Measurements from ENCODE around the gene TAC4. TPM values are rescaled to one million over a fixed set of nuclear protein-coding genes. Genes with fewer than 3 reads are reported as not detected.

TAC4 gene, protein sequence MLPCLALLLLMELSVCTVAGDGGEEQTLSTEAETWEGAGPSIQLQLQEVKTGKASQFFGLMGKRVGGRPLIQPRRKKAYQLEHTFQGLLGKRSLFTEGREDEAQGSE
- not detected in 2 replicates for total RNA-seq (2012; rRNA removed)

- no peak within 1 kb of the TSS for H3K4me3 ChIP-seq (ENCODE audit: low read length)
- H3K27me3 ChIP-seq (ENCODE audit: control insufficient read depth, insufficient read depth, low read length) = peaks cover 3% of the 10 kb centered on the region
- no peaks in the 10 kb centered on the region for H3K36me3 ChIP-seq (ENCODE audit: insufficient read depth, low read length)
- H3K4me2 ChIP-seq (ENCODE audit: low read length) = no peak within 1 kb of the TSS
- H3K9ac ChIP-seq (ENCODE audit: low read depth, low read length) = no peak within 1 kb of the TSS
- H3K4me1 ChIP-seq (ENCODE audit: control insufficient read depth, insufficient read depth, low read length) = peaks cover 16% of the 10 kb centered on the region
- no peaks in the 10 kb centered on the region for H3K9me3 ChIP-seq (replicated peaks; ENCODE audit: low read length)
These were observed at the start of gene TAC4 for GRCh38 chr17:49848019-49848473. TSS of gene TAC4 (minus strand) at chr17:49848069. CDS start at chr17:49848017, 52 bp downstream.

DNA sequence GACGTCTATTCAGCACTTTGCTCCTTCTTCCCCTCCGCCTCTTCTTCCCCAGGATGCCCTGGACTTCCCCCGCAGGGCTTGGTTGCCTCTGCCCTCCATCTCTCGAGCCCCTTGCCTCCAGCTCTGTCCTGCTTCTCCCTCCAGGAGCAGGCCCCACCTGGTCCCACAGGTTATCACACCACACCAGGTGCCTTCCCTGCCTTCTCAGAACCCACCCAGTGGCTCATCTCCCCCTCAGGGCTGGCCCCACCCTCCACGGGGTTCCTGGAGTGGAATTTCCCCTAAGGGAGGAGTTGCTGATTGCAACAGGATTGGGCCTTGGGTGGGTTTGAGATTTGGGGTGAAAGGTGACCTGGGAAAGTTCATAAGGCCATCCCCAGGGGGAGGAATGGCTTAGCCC, 49.0 kb upstream of the TAC4 start:
- Histone ChIP-seq H3K4me3 (ENCODE audit: low read length) (no peak overlapping the region), H3K4me2 (ENCODE audit: low read length) (no peak overlapping the region), H3K27me3 (ENCODE audit: control insufficient read depth, insufficient read depth, low read length) (peaks cover 75% of the 10 kb centered on the region), H3K36me3 (ENCODE audit: insufficient read depth, low read length) (no peaks in the 10 kb centered on the region), H3K9me3 (replicated peaks; ENCODE audit: low read length) (no peaks in the 10 kb centered on the region), H3K9ac (ENCODE audit: low read depth, low read length) (no peak overlapping the region), H3K4me1 (ENCODE audit: control insufficient read depth, insufficient read depth, low read length) (no peaks in the 10 kb centered on the region)

DNA sequence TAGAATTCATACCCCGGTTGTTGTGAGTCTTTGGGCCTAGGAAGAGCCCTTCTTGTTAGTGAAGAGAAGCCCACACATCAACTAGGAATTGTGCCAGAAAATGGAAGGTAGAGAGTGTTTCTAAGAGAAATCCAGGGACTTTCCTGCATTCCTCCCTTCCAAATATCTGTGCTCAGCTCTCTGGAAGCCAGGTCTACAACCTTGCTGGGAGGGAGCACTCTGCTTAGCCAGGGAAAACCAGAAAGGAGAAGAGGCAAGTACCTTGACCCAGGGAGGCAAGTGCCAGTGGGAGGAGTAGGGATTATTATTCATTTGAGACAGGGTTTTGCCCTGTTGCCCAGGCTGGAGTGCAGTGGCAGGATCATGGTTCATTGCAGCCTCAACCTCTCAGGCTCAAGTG, 48.4 kb upstream of the TAC4 start:
- Histone ChIP-seq H3K36me3 (ENCODE audit: insufficient read depth, low read length) (no peaks in the 10 kb centered on the region), H3K27me3 (ENCODE audit: control insufficient read depth, insufficient read depth, low read length) (peaks cover 75% of the 10 kb centered on the region), H3K9ac (ENCODE audit: low read depth, low read length) (no peak overlapping the region), H3K9me3 (replicated peaks; ENCODE audit: low read length) (no peaks in the 10 kb centered on the region), H3K4me1 (ENCODE audit: control insufficient read depth, insufficient read depth, low read length) (no peaks in the 10 kb centered on the region), H3K4me3 (ENCODE audit: low read length) (no peak overlapping the region), H3K4me2 (ENCODE audit: low read length) (no peak overlapping the region)

- no peaks in the 10 kb centered on the region for H3K36me3 ChIP-seq (ENCODE audit: insufficient read depth, low read length)
- H3K27me3 ChIP-seq (ENCODE audit: control insufficient read depth, insufficient read depth, low read length) = peaks cover 78% of the 10 kb centered on the region
These were observed 47.9 kb upstream of the TAC4 start for GRCh38 chr17:49895812-49896211.

GRCh38 chr17:49894761-49895160, 46.9 kb upstream of the TAC4 start:
- H3K9me3 ChIP-seq (replicated peaks; ENCODE audit: low read length) = no peaks in the 10 kb centered on the region
- H3K4me1 ChIP-seq (ENCODE audit: control insufficient read depth, insufficient read depth, low read length) = no peaks in the 10 kb centered on the region
- peaks cover 77% of the 10 kb centered on the region for H3K27me3 ChIP-seq (ENCODE audit: control insufficient read depth, insufficient read depth, low read length)
- no peaks in the 10 kb centered on the region for H3K36me3 ChIP-seq (ENCODE audit: insufficient read depth, low read length)
- no peak overlapping the region for H3K4me3 ChIP-seq (ENCODE audit: low read length)
- no peak overlapping the region for H3K4me2 ChIP-seq (ENCODE audit: low read length)
- H3K9ac ChIP-seq (ENCODE audit: low read depth, low read length) = no peak overlapping the region

More at GRCh38 chr17:49895812-49896211, 47.9 kb upstream of the TAC4 start:
- H3K4me2 ChIP-seq (ENCODE audit: low read length) = no peak overlapping the region
- H3K4me1 ChIP-seq (ENCODE audit: control insufficient read depth, insufficient read depth, low read length) = no peaks in the 10 kb centered on the region
- no peak overlapping the region for H3K4me3 ChIP-seq (ENCODE audit: low read length)
- H3K9me3 ChIP-seq (replicated peaks; ENCODE audit: low read length) = no peaks in the 10 kb centered on the region
- H3K9ac ChIP-seq (ENCODE audit: low read depth, low read length) = no peak overlapping the region

GRCh38 chr17:49891694-49892389, 44.0 kb upstream of the TAC4 start:
- Histone ChIP-seq H3K27me3 (ENCODE audit: control insufficient read depth, insufficient read depth, low read length) (peaks cover 74% of the 10 kb centered on the region), H3K9ac (ENCODE audit: low read depth, low read length) (no peak overlapping the region), H3K4me1 (ENCODE audit: control insufficient read depth, insufficient read depth, low read length) (no peaks in the 10 kb centered on the region), H3K9me3 (replicated peaks; ENCODE audit: low read length) (no peaks in the 10 kb centered on the region), H3K36me3 (ENCODE audit: insufficient read depth, low read length) (no peaks in the 10 kb centered on the region), H3K4me2 (ENCODE audit: low read length) (no peak overlapping the region), H3K4me3 (ENCODE audit: low read length) (no peak overlapping the region)

DNA sequence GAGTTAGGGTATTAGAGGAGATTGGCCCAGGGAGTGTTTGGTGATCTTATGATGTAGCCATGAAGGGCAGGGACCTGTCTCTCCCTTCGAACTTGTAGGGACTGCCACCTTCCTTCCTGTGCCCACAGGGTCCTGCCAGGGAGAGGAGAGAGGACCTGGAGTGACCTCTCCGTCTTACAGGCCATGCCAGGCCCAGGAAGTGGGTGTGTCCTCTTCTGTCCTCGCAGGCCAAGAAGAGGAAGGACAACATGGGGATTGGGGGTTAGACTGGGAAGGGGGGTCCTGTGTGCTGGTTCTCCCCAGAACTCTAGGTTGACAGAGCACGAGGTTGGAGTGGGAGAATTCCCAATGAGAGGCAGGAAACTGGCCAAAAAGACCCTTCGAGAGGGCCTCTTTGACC, 43.4 kb upstream of the TAC4 start:
- Histone ChIP-seq H3K4me2 (ENCODE audit: low read length) (no peak overlapping the region), H3K9me3 (replicated peaks; ENCODE audit: low read length) (no peaks in the 10 kb centered on the region), H3K36me3 (ENCODE audit: insufficient read depth, low read length) (no peaks in the 10 kb centered on the region), H3K27me3 (ENCODE audit: control insufficient read depth, insufficient read depth, low read length) (peaks cover 71% of the 10 kb centered on the region), H3K9ac (ENCODE audit: low read depth, low read length) (no peak overlapping the region), H3K4me3 (ENCODE audit: low read length) (no peak overlapping the region), H3K4me1 (ENCODE audit: control insufficient read depth, insufficient read depth, low read length) (no peaks in the 10 kb centered on the region)

DNA sequence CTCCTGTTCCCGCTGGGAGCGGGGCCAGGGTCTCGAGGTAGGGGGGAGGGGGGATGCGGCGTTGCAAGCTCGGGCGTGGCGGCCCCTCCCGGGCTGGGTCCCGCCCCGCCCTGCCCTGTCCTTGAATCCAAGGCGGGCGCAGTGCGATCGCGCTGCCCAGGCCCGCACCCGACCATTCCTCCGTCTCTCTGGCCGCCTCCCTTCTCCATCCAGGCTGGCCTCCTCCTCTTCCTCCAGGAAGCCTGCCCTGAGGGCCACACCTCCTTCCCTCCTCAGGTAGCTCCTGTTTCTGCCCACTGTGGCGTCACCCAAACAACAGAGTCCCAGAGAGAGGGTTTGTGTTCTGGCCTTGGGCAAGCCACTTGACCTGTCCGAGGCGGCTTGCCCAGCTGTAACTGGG, 43.0 kb upstream of the TAC4 start:
- Histone ChIP-seq H3K36me3 (ENCODE audit: insufficient read depth, low read length) (no peaks in the 10 kb centered on the region), H3K9ac (ENCODE audit: low read depth, low read length) (no peak overlapping the region), H3K4me3 (ENCODE audit: low read length) (no peak overlapping the region), H3K9me3 (replicated peaks; ENCODE audit: low read length) (no peaks in the 10 kb centered on the region), H3K27me3 (ENCODE audit: control insufficient read depth, insufficient read depth, low read length) (peaks cover 71% of the 10 kb centered on the region), H3K4me1 (ENCODE audit: control insufficient read depth, insufficient read depth, low read length) (no peaks in the 10 kb centered on the region), H3K4me2 (ENCODE audit: low read length) (no peak overlapping the region)

DNA sequence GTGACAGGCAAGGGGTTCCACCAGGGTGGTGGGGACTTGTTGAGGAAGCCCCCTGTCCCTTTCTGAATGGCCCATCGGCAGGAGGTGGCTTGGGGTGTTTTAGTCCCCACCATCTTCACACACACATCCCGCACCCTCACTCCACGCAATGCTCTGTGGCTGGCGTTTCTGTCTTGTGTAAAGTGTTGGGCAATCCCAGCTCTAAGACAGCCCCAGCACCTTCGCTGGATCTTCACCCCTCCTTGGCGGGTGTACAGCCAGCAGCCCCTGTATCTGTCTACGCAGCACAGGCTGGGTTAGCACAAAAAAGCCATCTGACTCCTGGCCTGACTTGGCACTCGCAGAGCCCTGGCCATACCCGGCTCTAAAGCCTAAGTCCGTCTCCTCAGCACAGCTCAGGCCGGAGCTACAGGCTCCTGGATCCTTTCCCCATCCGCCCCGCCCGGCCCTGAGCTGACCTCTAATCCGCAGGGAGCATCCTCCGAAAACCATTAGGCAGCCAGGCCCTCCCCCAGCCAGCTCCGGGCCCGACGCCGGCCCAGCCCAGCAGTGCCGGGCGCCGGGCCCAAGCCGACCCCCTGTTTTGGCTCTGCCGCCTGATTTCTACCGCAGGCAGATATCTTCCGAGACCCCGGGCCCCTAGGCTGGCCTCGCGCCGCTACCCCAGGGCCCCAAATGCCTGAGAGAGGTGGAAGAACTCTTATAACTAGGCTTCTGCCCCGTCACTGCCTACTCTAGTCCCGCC, 42.4 kb upstream of the TAC4 start:
- H3K9me3 ChIP-seq (replicated peaks; ENCODE audit: low read length) = no peaks in the 10 kb centered on the region
- no peaks in the 10 kb centered on the region for H3K4me1 ChIP-seq (ENCODE audit: control insufficient read depth, insufficient read depth, low read length)
- peaks cover 69% of the 10 kb centered on the region for H3K27me3 ChIP-seq (ENCODE audit: control insufficient read depth, insufficient read depth, low read length)
- H3K4me2 ChIP-seq (ENCODE audit: low read length) = no peak overlapping the region
- no peak overlapping the region for H3K9ac ChIP-seq (ENCODE audit: low read depth, low read length)
- H3K4me3 ChIP-seq (ENCODE audit: low read length) = no peak overlapping the region
- H3K36me3 ChIP-seq (ENCODE audit: insufficient read depth, low read length) = no peaks in the 10 kb centered on the region

GRCh38 chr17:49889500-49889899, 41.6 kb upstream of the TAC4 start:
- no peaks in the 10 kb centered on the region for H3K4me1 ChIP-seq (ENCODE audit: control insufficient read depth, insufficient read depth, low read length)
- H3K4me2 ChIP-seq (ENCODE audit: low read length) = no peak overlapping the region
- no peaks in the 10 kb centered on the region for H3K9me3 ChIP-seq (replicated peaks; ENCODE audit: low read length)
- no peaks in the 10 kb centered on the region for H3K36me3 ChIP-seq (ENCODE audit: insufficient read depth, low read length)
- no peak overlapping the region for H3K9ac ChIP-seq (ENCODE audit: low read depth, low read length)
- H3K4me3 ChIP-seq (ENCODE audit: low read length) = no peak overlapping the region
- peaks cover 61% of the 10 kb centered on the region for H3K27me3 ChIP-seq (ENCODE audit: control insufficient read depth, insufficient read depth, low read length)

GRCh38 chr17:49887744-49888360, 40.0 kb upstream of the TAC4 start:
- no peaks in the 10 kb centered on the region for H3K9me3 ChIP-seq (replicated peaks; ENCODE audit: low read length)
- H3K27me3 ChIP-seq (ENCODE audit: control insufficient read depth, insufficient read depth, low read length) = peaks cover 59% of the 10 kb centered on the region

More at GRCh38 chr17:49887744-49888360, 40.0 kb upstream of the TAC4 start:
- H3K4me3 ChIP-seq (ENCODE audit: low read length) = no peak overlapping the region
- H3K9ac ChIP-seq (ENCODE audit: low read depth, low read length) = no peak overlapping the region
- H3K36me3 ChIP-seq (ENCODE audit: insufficient read depth, low read length) = no peaks in the 10 kb centered on the region
- H3K4me2 ChIP-seq (ENCODE audit: low read length) = no peak overlapping the region
- H3K4me1 ChIP-seq (ENCODE audit: control insufficient read depth, insufficient read depth, low read length) = no peaks in the 10 kb centered on the region

Measured in skeletal muscle satellite cell (primary cell).